GM23248 (cell line): ENCODE measurements around the gene TBX19. TPM values are rescaled to one million over a fixed set of nuclear protein-coding genes. Genes with fewer than 3 reads are reported as not detected.

Experiments
- DNase-seq: peaks from one replicate; pipeline ENCODE4 v3.0.0-alpha.2; 2015
- H2AFZ ChIP-seq: fragments of 200-600 bp; sonication (generic); 2 replicates; pipeline ENCODE4 v1.6.1; 2016; ENCODE audit warnings: antibody characterized with exemption
- H3F3A ChIP-seq: fragments of 200-600 bp; sonication (generic); 2 replicates; pipeline ENCODE4 v1.6.1; 2016; ENCODE audit warnings: mild to moderate bottlenecking, antibody characterized with exemption, mixed run types; ENCODE audit not compliant: insufficient read depth
- H3K27ac ChIP-seq: fragments of 200-600 bp; sonication (generic); 2 replicates; pipeline ENCODE4 v1.5.1; 2016; ENCODE audit warnings: mild to moderate bottlenecking
- H3K27me3 ChIP-seq: fragments of 200-600 bp; sonication (generic); replicated peaks from 2 replicates; pipeline ENCODE4 v1.6.1; 2016; ENCODE audit warnings: mild to moderate bottlenecking; ENCODE audit not compliant: insufficient read depth
- H3K36me3 ChIP-seq: fragments of 200-600 bp; sonication (generic); 2 replicates; pipeline ENCODE4 v1.6.1; 2016; ENCODE audit warnings: low read depth, mild to moderate bottlenecking
- H3K4me1 ChIP-seq: fragments of 200-600 bp; sonication (generic); 2 replicates; pipeline ENCODE4 v1.6.1; 2016; ENCODE audit warnings: mild to moderate bottlenecking; ENCODE audit not compliant: insufficient read depth
- H3K4me2 ChIP-seq: fragments of 200-600 bp; sonication (generic); one replicate; pipeline ENCODE4 v1.6.1; 2016; ENCODE audit warnings: mild to moderate bottlenecking; ENCODE audit not compliant: unreplicated experiment
- H3K4me3 ChIP-seq: fragments of 200-600 bp; sonication (generic); 2 replicates; pipeline ENCODE4 v1.5.1; 2016; ENCODE audit warnings: mild to moderate bottlenecking
- H3K79me2 ChIP-seq: fragments of 200-600 bp; sonication (generic); 2 replicates; pipeline ENCODE4 v1.6.1; 2016; ENCODE audit warnings: mild to moderate bottlenecking; ENCODE audit not compliant: insufficient read depth
- H3K9ac ChIP-seq: fragments of 200-600 bp; sonication (generic); 2 replicates; pipeline ENCODE4 v1.6.1; 2016; ENCODE audit warnings: mild to moderate bottlenecking
- H3K9me2 ChIP-seq: fragments of 200-600 bp; sonication (generic); 2 replicates; pipeline ENCODE4 v1.6.1; 2016; ENCODE audit warnings: mixed run types, mild to moderate bottlenecking, moderate library complexity; ENCODE audit not compliant: insufficient read depth
- H3K9me3 ChIP-seq: fragments of 200-600 bp; sonication (generic); one replicate; pipeline ENCODE4 v1.6.1; 2017; ENCODE audit warnings: low read depth
- H4K20me1 ChIP-seq: fragments of 200-600 bp; sonication (generic); 2 replicates; pipeline ENCODE4 v1.6.0; 2016; ENCODE audit not compliant: insufficient read depth
- EZH2 ChIP-seq: fragments of 200-600 bp; sonication (generic); IDR thresholded peaks from 2 replicates; pipeline ENCODE4 v1.6.1; 2018; ENCODE audit warnings: antibody characterized with exemption, mild to moderate bottlenecking; ENCODE audit not compliant: insufficient read depth, poor library complexity, severe bottlenecking
- EZH2phosphoT487 ChIP-seq: fragments of 200-600 bp; sonication (generic); IDR thresholded peaks from 2 replicates; pipeline ENCODE4 v1.6.1; 2018; ENCODE audit warnings: antibody characterized with exemption, moderate library complexity, mild to moderate bottlenecking, low read depth; ENCODE audit not compliant: insufficient read depth
- WGBS, 2 experiments: methylation state at CpG; one replicate each; pipeline ENCODE4 v1.1.6; 2015 to 2017; ENCODE audit warnings: low lambda C conversion rate in 2 of 2, low coverage in 1 of 2; ENCODE audit errors: missing lambda C conversion rate in 2 of 2; 5-methylcytosine and 5-hydroxymethylcytosine counted together
- in situ Hi-C: fragments of 300-500 bp; cut with MboI; formaldehyde crosslinking; loops from 2 replicates; pipeline ENCODE4 v1.15.0; 2020
- polyA plus RNA-seq: library from polyadenylated mRNA; unstranded; fragments of >200 nt; fragmentation: Nextera tagmentation; extraction: Ambion mirVana; gene quantifications from 2 replicates; pipeline ENCODE4 v1.2.1, GENCODE V29; 2016
- total RNA-seq: library from RNA; depleted of rRNA; stranded (reverse); fragments of >200 nt; shearing (Covaris generic); gene quantifications from 2 replicates; pipeline ENCODE4 v1.2.3, GENCODE V29; 2014

The TBX19 gene
- total and polyA plus RNA-seq, 2 experiments from 2014 or later = 1.1 to 1.2 TPM

DNA sequence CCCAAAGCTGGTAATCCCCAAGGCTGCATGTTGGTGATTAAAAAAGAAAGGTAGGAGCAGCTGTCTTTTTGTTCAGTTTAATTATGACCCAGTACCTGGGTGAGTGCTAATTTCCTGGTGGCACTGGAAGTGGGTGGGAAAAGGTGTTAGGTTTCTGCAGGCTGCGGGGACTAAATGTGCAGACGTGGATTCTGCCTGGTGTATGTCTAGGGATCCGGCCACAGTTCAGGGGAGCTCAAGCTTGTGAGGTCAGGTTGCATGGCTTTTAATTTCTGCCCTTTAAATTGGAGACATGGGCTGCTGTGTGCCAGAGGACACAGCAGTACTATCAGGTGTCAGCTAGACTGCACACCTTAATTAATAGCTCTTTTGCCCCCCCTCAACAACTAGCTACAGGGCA lies 20.3 kb upstream of the TBX19 start:
- H3K27ac ChIP-seq = no peak overlapping the region
- no peak overlapping the region for H3K4me3 ChIP-seq
- WGBS, 2 experiments = 98% methylated on average over 3 of the region's 3 CpGs
- peaks cover 63% of the 10 kb centered on the region for H3K79me2 ChIP-seq
- H3K9ac ChIP-seq = no peak overlapping the region
- no peaks in the 10 kb centered on the region for H3K27me3 ChIP-seq
- TF ChIP-seq EZH2 = no peak
- TF ChIP-seq EZH2phosphoT487 = no peak
- H3K4me2 ChIP-seq = no peak overlapping the region
- in situ Hi-C loops = no loop called here
- H3K9me3 ChIP-seq = no peaks in the 10 kb centered on the region
- H3K4me1 ChIP-seq = peaks cover 25% of the 10 kb centered on the region
- peaks cover 4% of the 10 kb centered on the region for H3K36me3 ChIP-seq
- no peak overlapping the region for H2AFZ ChIP-seq
- DNase-seq = no peak
- H3K9me2 ChIP-seq = no peaks in the 10 kb centered on the region
- no peaks in the 10 kb centered on the region for H4K20me1 ChIP-seq
- H3F3A ChIP-seq = peaks cover 30% of the 10 kb centered on the region

GRCh38 chr1:168261390-168261789 lies 19.3 kb upstream of the TBX19 start:
- H3K9ac ChIP-seq = no peak overlapping the region; the same call in 1 of the 2 replicates
- no peaks in the 10 kb centered on the region for H3K9me2 ChIP-seq
- H3K79me2 ChIP-seq = peaks cover 55% of the 10 kb centered on the region
- DNase-seq = peak; percentile 68
- H4K20me1 ChIP-seq = no peaks in the 10 kb centered on the region
- peak overlapping the region; percentile 41 for H3K4me3 ChIP-seq
- H2AFZ ChIP-seq = no peak overlapping the region
- H3K36me3 ChIP-seq = no peaks in the 10 kb centered on the region; the same call in none of the 2 replicates
- no peaks in the 10 kb centered on the region for H3K9me3 ChIP-seq
- peak overlapping the region; percentile 60 for H3K4me2 ChIP-seq
- peaks cover 30% of the 10 kb centered on the region for H3F3A ChIP-seq
- H3K27me3 ChIP-seq = no peaks in the 10 kb centered on the region
- peaks cover 25% of the 10 kb centered on the region for H3K4me1 ChIP-seq
- in situ Hi-C loops = no loop called here
- peak overlapping the region; percentile 39 for H3K27ac ChIP-seq
- 7 to 8% methylated on average over 2 of the region's 2 CpGs for WGBS, 2 experiments
- TF ChIP-seq EZH2phosphoT487 (no peak), EZH2 (no peak)

DNA sequence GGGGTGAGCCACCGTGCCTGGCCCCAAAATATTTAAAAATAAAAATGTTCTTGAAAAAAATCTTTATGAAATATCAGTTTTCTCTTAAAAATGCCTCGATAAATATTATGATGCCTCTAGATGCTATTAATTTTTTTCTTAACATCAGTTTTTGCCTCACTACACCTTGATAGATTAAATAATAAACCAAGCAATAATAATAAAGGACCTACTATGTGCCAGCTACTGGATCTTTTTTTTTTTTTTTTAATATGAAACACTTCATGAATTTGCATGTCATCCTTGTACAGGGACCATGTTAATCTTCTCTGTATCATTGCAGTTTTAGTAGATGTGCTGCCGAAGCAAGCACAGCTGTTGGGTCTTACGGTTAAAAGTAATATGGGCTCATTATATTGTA lies 17.5 kb upstream of the TBX19 start:
- Histone ChIP-seq H4K20me1 (no peaks in the 10 kb centered on the region), H3K9me2 (no peaks in the 10 kb centered on the region), H3K4me1 (peaks cover 25% of the 10 kb centered on the region), H3K9ac (no peak overlapping the region), H3K4me2 (no peak overlapping the region), H3K9me3 (no peaks in the 10 kb centered on the region), H3K4me3 (no peak overlapping the region), H3K27ac (no peak overlapping the region), H3K27me3 (no peaks in the 10 kb centered on the region), H3K79me2 (peaks cover 39% of the 10 kb centered on the region), H2AFZ (no peak overlapping the region), H3K36me3 (no peaks in the 10 kb centered on the region; the same call in 1 of the 2 replicates), H3F3A (peaks cover 30% of the 10 kb centered on the region)
- DNase-seq = no peak
- 94 to 97% methylated on average over 4 of the region's 4 CpGs for WGBS, 2 experiments
- in situ Hi-C loops = no loop called here
- TF ChIP-seq EZH2 (no peak), EZH2phosphoT487 (no peak)

DNA sequence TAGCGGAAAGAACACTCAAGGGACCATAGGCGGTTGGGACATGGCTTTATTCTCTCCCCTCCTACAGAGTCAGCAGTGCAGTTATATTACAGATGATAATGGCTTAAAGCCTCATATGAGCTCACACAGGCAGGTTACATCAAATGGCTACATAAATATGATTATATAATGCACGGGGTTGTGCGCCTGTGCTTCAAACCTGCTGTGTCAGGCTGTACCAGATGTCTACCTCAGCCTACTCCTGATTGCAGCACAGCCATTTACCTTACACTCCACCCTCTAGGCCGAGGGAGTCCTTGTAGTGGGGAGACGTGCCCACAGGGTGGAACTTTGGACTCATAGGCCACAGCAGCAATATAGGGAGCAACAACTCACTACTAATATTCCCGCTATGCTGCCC lies 16.4 kb upstream of the TBX19 start:
- H3K4me2 ChIP-seq = no peak overlapping the region
- in situ Hi-C loops = no loop called here
- H3K4me1 ChIP-seq = peaks cover 25% of the 10 kb centered on the region
- peaks cover 30% of the 10 kb centered on the region for H3F3A ChIP-seq
- H2AFZ ChIP-seq = no peak overlapping the region
- no peaks in the 10 kb centered on the region for H4K20me1 ChIP-seq
- no peak overlapping the region for H3K27ac ChIP-seq
- H3K36me3 ChIP-seq = no peaks in the 10 kb centered on the region
- peaks cover 32% of the 10 kb centered on the region for H3K79me2 ChIP-seq
- H3K9me2 ChIP-seq = no peaks in the 10 kb centered on the region
- TF ChIP-seq EZH2phosphoT487 (no peak), EZH2 (no peak)
- WGBS, 2 experiments = 95 to 99% methylated on average over 7 of the region's 7 CpGs
- H3K27me3 ChIP-seq = no peaks in the 10 kb centered on the region
- no peak overlapping the region for H3K9ac ChIP-seq
- H3K4me3 ChIP-seq = no peak overlapping the region
- H3K9me3 ChIP-seq = no peaks in the 10 kb centered on the region
- no peak for DNase-seq

GRCh38 chr1:168265596-168265995 lies 15.1 kb upstream of the TBX19 start:
- H3K9me2 ChIP-seq = no peaks in the 10 kb centered on the region
- H3K27me3 ChIP-seq = no peaks in the 10 kb centered on the region
- TF ChIP-seq EZH2phosphoT487 (no peak), EZH2 (no peak)
- no peak overlapping the region for H3K4me3 ChIP-seq
- H3F3A ChIP-seq = peaks cover 22% of the 10 kb centered on the region
- H3K4me2 ChIP-seq = no peak overlapping the region
- H3K9me3 ChIP-seq = no peaks in the 10 kb centered on the region
- DNase-seq = no peak
- no peaks in the 10 kb centered on the region for H3K36me3 ChIP-seq
- H3K79me2 ChIP-seq = peaks cover 19% of the 10 kb centered on the region; the same call in 1 of the 2 replicates
- in situ Hi-C loops = no loop called here
- H4K20me1 ChIP-seq = no peaks in the 10 kb centered on the region
- H3K27ac ChIP-seq = no peak overlapping the region
- H2AFZ ChIP-seq = no peak overlapping the region
- H3K4me1 ChIP-seq = peaks cover 23% of the 10 kb centered on the region
- 90 to 94% methylated on average over 1 of the region's 1 CpG for WGBS, 2 experiments
- H3K9ac ChIP-seq = no peak overlapping the region
